H1 (cell line): ENCODE data around the gene JAKMIP1. TPM values are rescaled to one million over a fixed set of nuclear protein-coding genes. Genes with fewer than 3 reads are reported as not detected.

ENCODE experiments used
- CTCF ChIA-PET: fragments of 300-600 bp; sonication (Branson Sonifier 250); formaldehyde crosslinking; loops from one replicate; lab custom pipeline; 2021; ENCODE audit not compliant: partially characterized antibody; lab: Charles Lee
- POLR2A ChIA-PET: fragments of 300-600 bp; sonication (Branson Sonifier 250); formaldehyde crosslinking; loops from one replicate; lab custom pipeline; 2021; ENCODE audit warnings: inconsistent platforms; ENCODE audit not compliant: partially characterized antibody; lab: Charles Lee
- DNase-seq, 2 experiments: peaks; one replicate each; pipeline versions ENCODE4 v3.0.0 to v3.0.0-alpha.2; 2010 to 2022; ENCODE audit warnings: low spot score in 2 of 2, low read depth in 1 of 2, mixed read lengths in 1 of 2
- FAIRE-seq: peaks from 2 replicates; lab custom pipeline; 2011; peaks lifted over from hg19 to GRCh38; lab: Jason Lieb, UNC
- H2AFZ ChIP-seq: 2 replicates; pipeline ENCODE4 v1.8.1; 2012; ENCODE audit warnings: low read length, inconsistent platforms
- H2AK5ac ChIP-seq: 2 replicates; pipeline ENCODE4 v1.6.1; 2013; ENCODE audit warnings: low read depth, low read length
- H2BK120ac ChIP-seq: replicated peaks from 2 replicates; pipeline ENCODE3; 2013; ENCODE audit warnings: low read depth, low read length, inconsistent platforms
- H2BK12ac ChIP-seq: 2 replicates; pipeline ENCODE4 v1.6.1; 2013; ENCODE audit warnings: low read depth, low read length
- H2BK15ac ChIP-seq: 2 replicates; pipeline ENCODE4 v1.6.1; 2013; ENCODE audit warnings: low read length
- H2BK20ac ChIP-seq: 2 replicates; pipeline ENCODE4 v1.6.1; 2013; ENCODE audit warnings: low read length
- H2BK5ac ChIP-seq: 2 replicates; pipeline ENCODE4 v1.6.1; 2013; ENCODE audit warnings: low read depth, low read length
- H3K14ac ChIP-seq: 2 replicates; pipeline ENCODE4 v1.6.1; 2013; ENCODE audit warnings: inconsistent platforms; ENCODE audit not compliant: insufficient read length
- H3K18ac ChIP-seq: 2 replicates; pipeline ENCODE4 v1.6.1; 2013; ENCODE audit warnings: low read length; ENCODE audit errors: extremely low read depth
- H3K23ac ChIP-seq: 2 replicates; pipeline ENCODE4 v1.6.1; 2013; ENCODE audit warnings: inconsistent platforms; ENCODE audit not compliant: insufficient read length
- H3K23me2 ChIP-seq: 2 replicates; pipeline ENCODE4 v1.6.1; 2013; ENCODE audit warnings: low read depth, low read length
- H3K27ac ChIP-seq: 2 replicates; pipeline ENCODE4 v1.6.1; 2011; ENCODE audit warnings: low read depth, low read length, inconsistent platforms
- H3K27me3 ChIP-seq, 4 experiments: replicated peaks in 1 of 4; 1 replicate in 1 of 4; 2 replicates in 3 of 4; pipeline versions ENCODE4 v1.6.1 to v1.8.1; 2011 to 2013; ENCODE audit warnings: low read length in 3 of 4, mild to moderate bottlenecking in 3 of 4, inconsistent platforms in 2 of 4, mixed read lengths in 2 of 4, moderate library complexity in 1 of 4; ENCODE audit not compliant: control insufficient read depth in 3 of 4, insufficient read depth in 3 of 4; ENCODE audit errors: extremely low read depth in 1 of 4
- H3K36me3 ChIP-seq, 4 experiments: 2 replicates each; pipeline versions ENCODE4 v1.6.1 to v1.8.1; 2011 to 2013; ENCODE audit warnings: mild to moderate bottlenecking in 4 of 4, low read length in 3 of 4, moderate library complexity in 2 of 4, control low read depth in 1 of 4, inconsistent platforms in 1 of 4; ENCODE audit not compliant: insufficient read depth in 4 of 4, control insufficient read depth in 2 of 4
- H3K4ac ChIP-seq: replicated peaks from 2 replicates; pipeline ENCODE3; 2013; ENCODE audit warnings: low read length, low read depth, mixed read lengths, inconsistent platforms; ENCODE audit not compliant: insufficient read length
- H3K4me1 ChIP-seq, 4 experiments: replicated peaks in 1 of 4; 1 replicate in 1 of 4; 2 replicates in 3 of 4; pipeline versions ENCODE4 v1.6.1 to v1.8.1; 2011 to 2013; ENCODE audit warnings: low read length in 3 of 4, inconsistent platforms in 2 of 4, mixed read lengths in 1 of 4; ENCODE audit not compliant: insufficient read depth in 4 of 4, control insufficient read depth in 3 of 4
- H3K4me2 ChIP-seq, 2 experiments: 2 replicates each; pipeline versions ENCODE4 v1.6.1 to v1.8.1; 2011 to 2013; ENCODE audit warnings: low read depth in 2 of 2, low read length in 2 of 2, control low read depth in 1 of 2, inconsistent platforms in 1 of 2, mild to moderate bottlenecking in 1 of 2; ENCODE audit not compliant: insufficient read depth in 1 of 2
- H3K4me3 ChIP-seq, 4 experiments: fragments of 200-600, 300-600 bp in 1 of 4; sonication (generic), shearing (Covaris generic), sonication (Bioruptor Twin) in 1 of 4; 2 replicates each; pipeline versions ENCODE4 v1.5.1 to v1.8.1; 2011 to 2016; ENCODE audit warnings: low read length in 4 of 4, low read depth in 3 of 4, control low read depth in 2 of 4, inconsistent platforms in 2 of 4, mild to moderate bottlenecking in 2 of 4, mixed read lengths in 1 of 4, moderate library complexity in 1 of 4; ENCODE audit not compliant: insufficient read depth in 2 of 4; ENCODE audit errors: extremely low read depth in 1 of 4
- H3K56ac ChIP-seq: replicated peaks from 2 replicates; pipeline ENCODE3; 2013; ENCODE audit warnings: low read depth, mild to moderate bottlenecking, mixed read lengths, low read length, inconsistent platforms; ENCODE audit not compliant: insufficient read length
- H3K79me1 ChIP-seq: 2 replicates; pipeline ENCODE4 v1.6.1; 2013; ENCODE audit warnings: low read depth, low read length, control low read depth
- H3K79me2 ChIP-seq, 2 experiments: 2 replicates each; pipeline versions ENCODE4 v1.6.1 to v1.8.1; 2012 to 2013; ENCODE audit warnings: low read length in 2 of 2, mild to moderate bottlenecking in 2 of 2, inconsistent platforms in 1 of 2; ENCODE audit not compliant: insufficient read depth in 2 of 2, control insufficient read depth in 1 of 2
- H3K9ac ChIP-seq, 4 experiments: replicated peaks in 1 of 4; 1 replicate in 1 of 4; 2 replicates in 3 of 4; pipeline versions ENCODE4 v1.6.1 to v1.8.1; 2011 to 2013; ENCODE audit warnings: low read depth in 3 of 4, low read length in 3 of 4, control low read depth in 2 of 4, mild to moderate bottlenecking in 2 of 4, moderate library complexity in 2 of 4, inconsistent platforms in 1 of 4; ENCODE audit errors: extremely low read depth in 1 of 4
- H3K9me3 ChIP-seq, 2 experiments: 2 replicates each; pipeline versions ENCODE4 v1.6.1 to v1.8.1; 2012 to 2013; ENCODE audit warnings: mild to moderate bottlenecking in 2 of 2, moderate library complexity in 2 of 2, control low read depth in 1 of 2, inconsistent platforms in 1 of 2, low read depth in 1 of 2, low read length in 1 of 2, mixed read lengths in 1 of 2; ENCODE audit not compliant: insufficient read depth in 2 of 2
- H4K20me1 ChIP-seq, 2 experiments: replicated peaks in 1 of 2; 2 replicates each; pipeline versions ENCODE3 to v1.8.1; 2011 to 2013; ENCODE audit warnings: inconsistent platforms in 2 of 2, low read length in 2 of 2, mild to moderate bottlenecking in 1 of 2; ENCODE audit not compliant: insufficient read depth in 2 of 2, control insufficient read depth in 1 of 2
- H4K5ac ChIP-seq: 2 replicates; pipeline ENCODE4 v1.6.1; 2013; ENCODE audit warnings: low read length, low read depth, mixed read lengths, inconsistent platforms; ENCODE audit not compliant: insufficient read length
- H4K8ac ChIP-seq: 2 replicates; pipeline ENCODE4 v1.8.0; 2013; ENCODE audit warnings: mild to moderate bottlenecking, moderate library complexity, low read length, inconsistent platforms; ENCODE audit not compliant: insufficient read depth; ENCODE audit errors: extremely low read depth
- H4K91ac ChIP-seq: replicated peaks from 2 replicates; pipeline ENCODE3; 2013; ENCODE audit warnings: low read length, mixed read lengths, inconsistent platforms; ENCODE audit not compliant: insufficient read length
- CBX5 ChIP-seq: fragments of 300-800, 300-1000 bp; sonication (generic); IDR thresholded peaks from 2 replicates; pipeline ENCODE4 v1.7.1; 2016; ENCODE audit warnings: antibody characterized with exemption, low read length, low read depth
- HDAC2 ChIP-seq, 2 experiments: fragments of 300-600 bp in 1 of 2; sonication (generic) in 1 of 2; IDR thresholded peaks; 2 replicates each; pipeline ENCODE4 v1.6.1; 2011 to 2012; ENCODE audit warnings: low read depth in 2 of 2, low read length in 2 of 2, mild to moderate bottlenecking in 2 of 2, moderate library complexity in 2 of 2, borderline replicate concordance in 1 of 2, inconsistent platforms in 1 of 2
- SAP30 ChIP-seq: fragments of 300-600 bp; sonication (generic); IDR thresholded peaks from 2 replicates; pipeline ENCODE4 v1.7.1; 2012; ENCODE audit warnings: low read length, moderate library complexity, mild to moderate bottlenecking, inconsistent platforms; ENCODE audit not compliant: insufficient read depth, insufficient replicate concordance
- WGBS, 2 experiments: shearing (Covaris generic) in 1 of 2; methylation state at CpG; one replicate each; pipeline versions ENCODE4 v1.1.6 to v1.1.7; 2013 to 2015; ENCODE audit warnings: low lambda C conversion rate in 2 of 2, mixed read lengths in 2 of 2, inconsistent platforms in 1 of 2, low coverage in 1 of 2, missing lambda C conversion rate in 1 of 2; ENCODE audit not compliant: insufficient replicate concordance in 2 of 2, insufficient coverage in 1 of 2, insufficient read length in 1 of 2; ENCODE audit errors: extremely low coverage in 1 of 2, missing lambda C conversion rate in 1 of 2; 5-methylcytosine and 5-hydroxymethylcytosine counted together
- polyA plus RNA-seq, 7 experiments: library from polyadenylated mRNA; depleted of rRNA in 3 of 7; stranded (reverse) in 5 of 7; unstranded in 2 of 7; fragments of >200 nt in 5 of 7; fragments of 200-250 nt in 2 of 7; gene quantifications; 1 replicate in 5 of 7; 2 replicates in 1 of 7; 4 replicates in 1 of 7; pipeline versions ENCODE4 v1.2.1 to v1.2.3, GENCODE V29; 2011 to 2013; ENCODE audit warnings: missing spikeins in 2 of 7, mixed read lengths in 2 of 7
- total RNA-seq: library from RNA; stranded (reverse); fragmentation: NEBNext Ultra II Directional; extraction: Animal tissue kit (Norgen Biotek cat#: 25700); gene quantifications from 2 replicates; pipeline ENCODE4 v1.2.1, GENCODE V29; 2021
- TF ChIP-seq, protein P1 (sequence below): IDR thresholded peaks from 2 replicates; pipeline ENCODE4 v1.6.1; 2012; ENCODE audit warnings: low read length, inconsistent platforms

The JAKMIP1 gene
- total and polyA plus RNA-seq, 2 of the 8 experiments (the other 6 are each of a cell fraction or from before 2014, with no cell fraction given) = 2.5 to 4.4 TPM

- ChIA-PET POLR2A (interaction anchor here (1.1 kb wide), 1 partner anchor 31 kb away, joined by 3 read pairs; no protein-coding TSS in a partner anchor), CTCF (interaction anchor here (0.6 to 1.7 kb wide), 8 partner anchors 9 to 45 kb away, joined by 3 to 7 read pairs (median 4); partner anchors contain the start of gene C4orf50)
- H3K18ac ChIP-seq = no peak overlapping the region
- H3K79me2 ChIP-seq = no peaks in the 10 kb centered on the region
- H3K14ac ChIP-seq = no peak overlapping the region
- H3K9me3 ChIP-seq = no peaks in the 10 kb centered on the region
- H2BK15ac ChIP-seq = no peak overlapping the region
- H3K56ac ChIP-seq = no peak overlapping the region
- H3K4me2 ChIP-seq = no peak overlapping the region
- H4K20me1 ChIP-seq = peaks cover 0 to 4% of the 10 kb centered on the region in 2 experiments
- no peak for DNase-seq
- H2BK20ac ChIP-seq = no peak overlapping the region
- H3K4me1 ChIP-seq = no peaks in the 10 kb centered on the region; a peak in 1 of 7 replicates
- H3K4me3 ChIP-seq = no peak overlapping the region
- H3K27me3 ChIP-seq = no peaks in the 10 kb centered on the region; a peak in 1 of 7 replicates
- H3K36me3 ChIP-seq = no peaks in the 10 kb centered on the region
- 0 out of 2 replicates have a peak overlapping the region, but pooled peaks have one; percentile 34 for H2AK5ac ChIP-seq
- H2AFZ ChIP-seq = no peak overlapping the region
- no peak for FAIRE-seq
- 0 out of 2 replicates have a peak overlapping the region, but pooled peaks have one; percentile 15 for H4K8ac ChIP-seq
- TF ChIP-seq CBX5 (no peak), SAP30 (no peak), HDAC2 (IDR thresholded peaks at IDR 0.05; ENCODE audit: borderline replicate concordance in 1 of 2, low read depth in 2 of 2, low read length in 2 of 2) (no peak)
- TF ChIP-seq, protein P1, sequence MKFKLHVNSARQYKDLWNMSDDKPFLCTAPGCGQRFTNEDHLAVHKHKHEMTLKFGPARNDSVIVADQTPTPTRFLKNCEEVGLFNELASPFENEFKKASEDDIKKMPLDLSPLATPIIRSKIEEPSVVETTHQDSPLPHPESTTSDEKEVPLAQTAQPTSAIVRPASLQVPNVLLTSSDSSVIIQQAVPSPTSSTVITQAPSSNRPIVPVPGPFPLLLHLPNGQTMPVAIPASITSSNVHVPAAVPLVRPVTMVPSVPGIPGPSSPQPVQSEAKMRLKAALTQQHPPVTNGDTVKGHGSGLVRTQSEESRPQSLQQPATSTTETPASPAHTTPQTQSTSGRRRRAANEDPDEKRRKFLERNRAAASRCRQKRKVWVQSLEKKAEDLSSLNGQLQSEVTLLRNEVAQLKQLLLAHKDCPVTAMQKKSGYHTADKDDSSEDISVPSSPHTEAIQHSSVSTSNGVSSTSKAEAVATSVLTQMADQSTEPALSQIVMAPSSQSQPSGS = no peak
- no peaks in the 10 kb centered on the region for H3K79me1 ChIP-seq
- WGBS, 2 experiments = 94% methylated on average over 20 of the region's 21 CpGs; no CpG with 5 or more reads in 1 of the 2 experiments
- no peak overlapping the region for H3K9ac ChIP-seq
- H2BK120ac ChIP-seq = no peak overlapping the region
- H3K23me2 ChIP-seq = peaks cover 2% of the 10 kb centered on the region; the same call in 1 of the 2 replicates
- no peak overlapping the region for H4K91ac ChIP-seq
- no peak overlapping the region for H3K27ac ChIP-seq
- H2BK5ac ChIP-seq = no peak overlapping the region
- peak overlapping the region; percentile 75; the same call in 1 of the 2 replicates for H2BK12ac ChIP-seq
- no peak overlapping the region for H3K23ac ChIP-seq
- no peak overlapping the region for H4K5ac ChIP-seq
- H3K4ac ChIP-seq = no peak overlapping the region
Observed at GRCh38 chr4:6042293-6043063, 157.9 kb downstream of the JAKMIP1 start.
